Brain microvascular endothelial cell (primary cell): Measurements from ENCODE around the gene SAP30BP.

Source experiments
- DNase-seq: peaks from one replicate; pipeline ENCODE4 v3.0.0-alpha.2; 2020
- H3K27ac ChIP-seq: fragments of 250-450 bp; sonication (Bioruptor Pico); 2 replicates; pipeline ENCODE4 v1.5.1; 2020; ENCODE audit warnings: mild to moderate bottlenecking, moderate library complexity
- H3K27me3 ChIP-seq: fragments of 250-450 bp; sonication (Bioruptor Pico); replicated peaks from 2 replicates; pipeline ENCODE4 v1.5.1; 2020; ENCODE audit warnings: mild to moderate bottlenecking
- H3K36me3 ChIP-seq: fragments of 250-450 bp; sonication (Bioruptor Pico); replicated peaks from 2 replicates; pipeline ENCODE4 v1.5.1; 2020; ENCODE audit warnings: mild to moderate bottlenecking
- H3K4me3 ChIP-seq: 2 replicates; pipeline ENCODE4 v1.5.1; 2011; ENCODE audit warnings: low read depth, mild to moderate bottlenecking, control low read depth, low read length, moderate library complexity
- CTCF ChIP-seq: IDR thresholded peaks from 2 replicates; pipeline ENCODE4 v1.5.1; 2011; ENCODE audit warnings: low read depth, mild to moderate bottlenecking, moderate library complexity, low read length, control low read depth, inconsistent platforms; ENCODE audit errors: missing control alignments
- in situ Hi-C: cut with HindIII; loops from 2 replicates; pipeline ENCODE4 v1.10.0; 2017; ENCODE audit warnings: low sequenced_read_pairs, low pct_ligation_motif_present

SAP30BP gene

DNA sequence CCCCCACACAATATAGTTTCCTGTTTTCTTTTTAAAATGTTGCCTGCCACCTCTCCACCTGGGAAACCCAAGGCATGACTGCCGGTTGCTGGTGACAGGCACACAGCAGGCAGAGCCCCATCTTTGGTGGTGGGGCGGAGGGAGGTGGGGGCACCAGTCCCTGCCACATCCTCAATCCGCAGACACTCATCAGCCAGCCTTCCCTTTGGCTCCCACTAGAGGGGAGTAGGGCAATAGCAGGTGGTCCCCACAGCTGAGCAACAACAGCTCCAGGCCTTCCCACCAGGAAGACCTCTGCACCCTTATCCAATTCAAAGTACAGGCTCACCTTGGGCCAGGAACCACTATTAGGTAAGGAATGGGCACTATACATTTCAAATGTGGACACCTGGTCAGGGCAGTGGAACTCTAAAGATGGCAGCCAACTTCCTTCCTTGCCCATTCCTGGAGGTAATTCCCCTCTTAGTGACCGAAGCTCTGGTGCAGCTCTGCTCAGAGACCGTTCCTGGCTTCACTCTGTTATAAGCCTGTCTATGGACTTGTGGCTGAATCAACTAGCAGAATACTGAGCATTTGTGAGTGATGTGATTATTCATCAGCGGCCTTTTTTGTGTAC is 14.1 kb upstream of the SAP30BP start:
- peak; percentile 9 for DNase-seq
- in situ Hi-C loops = no loop called here
- no peaks in the 10 kb centered on the region for H3K27me3 ChIP-seq

DNA sequence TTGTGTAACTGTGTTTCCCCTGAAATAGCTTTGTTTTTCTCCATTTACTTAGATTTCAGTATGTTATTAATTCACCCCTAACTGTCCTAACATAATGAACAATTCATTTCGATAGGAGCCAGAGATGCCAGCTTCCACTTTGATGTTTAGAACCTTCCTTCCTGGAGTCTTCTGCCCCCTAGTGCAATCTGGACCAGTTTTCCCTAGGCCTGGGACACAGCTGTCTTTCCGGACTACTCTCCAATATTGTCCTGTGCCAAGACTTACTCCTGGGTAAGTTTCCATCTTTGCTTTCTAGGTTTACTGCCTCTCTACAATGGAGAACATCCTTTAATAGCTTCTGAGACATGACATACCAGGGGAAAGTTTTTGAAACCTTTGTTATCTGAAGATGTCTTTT is 13.0 kb upstream of the SAP30BP start:
- in situ Hi-C loops = no loop called here
- H3K27ac ChIP-seq = no peak overlapping the region
- H3K27me3 ChIP-seq = no peaks in the 10 kb centered on the region
- no peak overlapping the region for H3K4me3 ChIP-seq
- H3K36me3 ChIP-seq = peaks cover 9% of the 10 kb centered on the region
- no peak for TF ChIP-seq CTCF
- DNase-seq = no peak

More for the DNA sequence above, 14.1 kb upstream of the SAP30BP start:
- peak; percentile 95 for TF ChIP-seq CTCF
- Histone ChIP-seq H3K27ac (no peak overlapping the region), H3K4me3 (no peak overlapping the region), H3K36me3 (peaks cover 9% of the 10 kb centered on the region)

DNA sequence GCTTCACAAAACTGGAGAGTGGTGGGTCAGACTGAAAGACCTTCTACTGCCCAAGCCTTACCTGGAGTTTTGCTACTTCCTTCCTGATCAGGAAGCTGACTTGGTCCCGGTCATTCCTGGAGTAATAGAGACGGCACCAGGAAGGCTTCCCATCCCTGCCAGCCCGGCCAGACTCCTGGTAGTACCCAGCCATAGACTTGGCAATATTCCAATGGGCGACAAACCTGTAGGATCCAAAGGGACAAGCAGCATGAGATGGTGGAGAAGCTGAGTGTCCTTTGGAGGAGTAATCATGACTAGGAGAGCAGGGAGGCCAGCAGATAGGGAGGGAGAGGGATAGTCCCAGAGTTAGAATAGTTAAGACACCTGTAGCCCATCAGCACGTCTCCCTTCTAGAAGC is 8.9 kb upstream of the SAP30BP start:
- no peaks in the 10 kb centered on the region for H3K27me3 ChIP-seq
- no peak for DNase-seq
- H3K4me3 ChIP-seq = no peak overlapping the region
- TF ChIP-seq CTCF = no peak
- H3K27ac ChIP-seq = no peak overlapping the region
- peaks cover 2% of the 10 kb centered on the region for H3K36me3 ChIP-seq
- in situ Hi-C loops = no loop called here

GRCh38 chr17:75661531-75661930 is 5.6 kb upstream of the SAP30BP start:
- no peak overlapping the region for H3K4me3 ChIP-seq
- no peaks in the 10 kb centered on the region for H3K27me3 ChIP-seq
- H3K27ac ChIP-seq = no peak overlapping the region
- in situ Hi-C loops = no loop called here
- DNase-seq = no peak
- TF ChIP-seq CTCF = no peak
- peaks cover 6% of the 10 kb centered on the region for H3K36me3 ChIP-seq

GRCh38 chr17:75662511-75662910 is 4.6 kb upstream of the SAP30BP start:
- H3K27me3 ChIP-seq = no peaks in the 10 kb centered on the region
- DNase-seq = no peak
- H3K36me3 ChIP-seq = peaks cover 6% of the 10 kb centered on the region
- no peak overlapping the region for H3K27ac ChIP-seq
- no peak for TF ChIP-seq CTCF
- in situ Hi-C loops = no loop called here
- no peak overlapping the region for H3K4me3 ChIP-seq

DNA sequence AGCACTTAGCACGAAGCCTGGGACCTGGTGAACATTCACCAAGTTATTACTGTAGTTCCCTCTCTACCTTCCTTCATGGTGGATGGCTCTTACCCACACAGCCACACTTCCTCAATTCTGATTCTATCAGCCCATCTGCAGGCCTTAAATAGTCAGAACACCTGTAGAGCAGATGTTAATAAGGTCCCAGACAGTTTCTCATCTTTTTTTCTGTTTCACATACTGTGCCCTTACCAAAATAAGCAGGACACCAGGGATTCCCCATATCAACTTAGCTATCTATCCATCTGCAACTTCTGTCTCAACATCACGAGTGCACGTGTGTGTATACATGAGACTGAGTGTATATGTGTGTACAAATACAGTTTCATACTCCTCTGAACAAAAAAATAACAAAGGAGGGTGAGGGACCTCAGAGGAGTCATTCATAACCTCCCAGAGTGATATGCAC is 3.0 kb upstream of the SAP30BP start:
- TF ChIP-seq CTCF = no peak
- Histone ChIP-seq H3K36me3 (peaks cover 14% of the 10 kb centered on the region), H3K27ac (no peak overlapping the region), H3K4me3 (no peak overlapping the region), H3K27me3 (no peaks in the 10 kb centered on the region)
- in situ Hi-C loops = no loop called here
- no peak for DNase-seq
